ENCODE data around the gene ALCAM. TPM values are rescaled to one million over a fixed set of nuclear protein-coding genes. Genes with fewer than 3 reads are reported as not detected.
A peak's percentile ranks its signal among the peaks of the same experiment; 100 is the strongest.
"Not testable (repeated sequence)": the region's sequence is repeated elsewhere in the genome, so short reads cannot be mapped to it uniquely, and the experiment has no call there.

ALCAM gene
- total RNA-seq, 1 donor from 2014 or later, result 3.5 TPM

- intact Hi-C loops (cut with micrococcal nuclease); DNase-seq; ATAC-seq: not testable (repeated sequence)
Measured at GRCh38 chr3:105603516-105603915, 236.8 kb downstream of the ALCAM start.

GRCh38 chr3:105606016-105606415, 239.3 kb downstream of the ALCAM start:
- no peak for DNase-seq
- no peak for ATAC-seq
- intact Hi-C loops (cut with micrococcal nuclease), result no loop called here

- ATAC-seq, result peak; percentile 85
- peak; percentile 54 for DNase-seq
- intact Hi-C loops (cut with micrococcal nuclease), result no loop called here
Measured at GRCh38 chr3:105608623-105609022, 241.9 kb downstream of the ALCAM start.

- ATAC-seq, result no peak
- intact Hi-C loops (cut with micrococcal nuclease), result no loop called here
Measured at GRCh38 chr3:105610473-105610872, 243.8 kb downstream of the ALCAM start.

GRCh38 chr3:105611304-105612192, 244.8 kb downstream of the ALCAM start:
- ATAC-seq, result no peak
- no peak for DNase-seq

More at GRCh38 chr3:105610473-105610872, 243.8 kb downstream of the ALCAM start:
- no peak for DNase-seq

GRCh38 chr3:105613120-105613519, 246.4 kb downstream of the ALCAM start:
- DNase-seq (peak; percentile 35), ATAC-seq (peak; percentile 73)
- intact Hi-C loops (cut with micrococcal nuclease), result no loop called here

More at GRCh38 chr3:105611304-105612192, 244.8 kb downstream of the ALCAM start:
- intact Hi-C loops (cut with micrococcal nuclease), result no loop called here

- DNase-seq (no peak), ATAC-seq (peak; percentile 71)
- intact Hi-C loops (cut with micrococcal nuclease), result no loop called here
Measured at GRCh38 chr3:105614288-105615030, 247.8 kb downstream of the ALCAM start.

- intact Hi-C loops (cut with micrococcal nuclease), result no loop called here
- no peak for ATAC-seq
- no peak for DNase-seq
Measured at GRCh38 chr3:105615814-105616213, 249.1 kb downstream of the ALCAM start.

- no peak for DNase-seq
- intact Hi-C loops (cut with micrococcal nuclease), result no loop called here
- no peak for ATAC-seq
Measured at GRCh38 chr3:105616374-105617121, 249.8 kb downstream of the ALCAM start.

GRCh38 chr3:105618556-105618955, 251.8 kb downstream of the ALCAM start:
- intact Hi-C loops (cut with micrococcal nuclease), result no loop called here
- no peak for ATAC-seq

GRCh38 chr3:105619651-105620050, 252.9 kb downstream of the ALCAM start:
- no peak for ATAC-seq
- no peak for DNase-seq
- intact Hi-C loops (cut with micrococcal nuclease), result no loop called here

More at GRCh38 chr3:105618556-105618955, 251.8 kb downstream of the ALCAM start:
- DNase-seq, result no peak

- ATAC-seq, result no peak
- intact Hi-C loops (cut with micrococcal nuclease), result no loop called here
- DNase-seq, result no peak
Measured at GRCh38 chr3:105620236-105620635, 253.5 kb downstream of the ALCAM start.

GRCh38 chr3:105622169-105622568, 255.5 kb downstream of the ALCAM start:
- no peak for ATAC-seq
- intact Hi-C loops (cut with micrococcal nuclease), result no loop called here
- no peak for DNase-seq
